Astrocyte (in vitro differentiated cells and primary cell): ENCODE measurements around the gene PDE3B.

Experiments used
- CTCF ChIP-seq: IDR thresholded peaks from 2 replicates; pipeline ENCODE4 v1.5.1; 2011; ENCODE audit warnings: low read depth, mild to moderate bottlenecking, inconsistent platforms, low read length, moderate library complexity; ENCODE audit not compliant: insufficient read depth
- EZH2 ChIP-seq: IDR thresholded peaks from 2 replicates; pipeline ENCODE4 v1.6.1; 2012; ENCODE audit warnings: mild to moderate bottlenecking, low read length, inconsistent platforms; ENCODE audit not compliant: insufficient read depth

GRCh38 chr11:14655435-14655834 is 11.8 kb downstream of the PDE3B start:
- no peak for TF ChIP-seq CTCF
- TF ChIP-seq EZH2, result no peak
